Neuronal stem cell (in vitro differentiated cells): ENCODE measurements around the gene RASSF8.

ENCODE experiments used
- DNase-seq: peaks from one replicate; pipeline ENCODE4 v3.0.0-alpha.2; 2013; ENCODE audit warnings: low spot score
- H2AFZ ChIP-seq: one replicate; pipeline ENCODE4 v1.6.1; 2013; ENCODE audit warnings: mild to moderate bottlenecking, low read length, inconsistent platforms
- H2AK5ac ChIP-seq: 2 replicates; pipeline ENCODE4 v1.6.1; 2013; ENCODE audit warnings: low read depth, mild to moderate bottlenecking, inconsistent platforms, low read length, moderate library complexity, mixed read lengths
- H2BK120ac ChIP-seq: 2 replicates; pipeline ENCODE4 v1.6.1; 2013; ENCODE audit warnings: low read depth, mild to moderate bottlenecking, inconsistent platforms, low read length, moderate library complexity, mixed read lengths
- H2BK12ac ChIP-seq: one replicate; pipeline ENCODE4 v1.6.1; 2013; ENCODE audit warnings: low read length, inconsistent platforms
- H2BK15ac ChIP-seq: 2 replicates; pipeline ENCODE4 v1.6.1; 2013; ENCODE audit warnings: mild to moderate bottlenecking, low read length, inconsistent platforms, mixed read lengths
- H2BK5ac ChIP-seq: one replicate; pipeline ENCODE4 v1.6.1; 2013; ENCODE audit warnings: inconsistent platforms, mild to moderate bottlenecking, low read length, moderate library complexity
- H3K14ac ChIP-seq: one replicate; pipeline ENCODE4 v1.6.1; 2013; ENCODE audit warnings: low read length, inconsistent platforms
- H3K18ac ChIP-seq: 2 replicates; pipeline ENCODE4 v1.6.1; 2013; ENCODE audit warnings: low read length, inconsistent platforms
- H3K23ac ChIP-seq: 2 replicates; pipeline ENCODE4 v1.6.1; 2013; ENCODE audit warnings: low read depth, mild to moderate bottlenecking, mixed read lengths, low read length, inconsistent platforms; ENCODE audit not compliant: poor library complexity
- H3K27ac ChIP-seq: replicated peaks from 3 replicates; pipeline ENCODE4 v1.5.1; 2013; ENCODE audit warnings: low read length, inconsistent platforms
- H3K27me3 ChIP-seq, 3 experiments: 2 replicates each; pipeline ENCODE4 v1.6.1; 2013; ENCODE audit warnings: low read length in 3 of 3, mild to moderate bottlenecking in 2 of 3, inconsistent platforms in 1 of 3, low read depth in 1 of 3, mixed read lengths in 1 of 3, moderate library complexity in 1 of 3; ENCODE audit not compliant: control insufficient read depth in 3 of 3, insufficient read depth in 3 of 3
- H3K36me3 ChIP-seq, 2 donors: replicated peaks in 1 of 2; 2 replicates each; pipeline ENCODE4 v1.6.1; 2013; ENCODE audit warnings: low read length in 2 of 2; ENCODE audit not compliant: control insufficient read depth in 2 of 2, insufficient read depth in 2 of 2
- H3K4ac ChIP-seq: 2 replicates; pipeline ENCODE4 v1.6.1; 2013; ENCODE audit warnings: inconsistent platforms, mild to moderate bottlenecking, low read length, moderate library complexity
- H3K4me1 ChIP-seq, 2 donors: 1 replicate in 1 of 2; 2 replicates in 1 of 2; pipeline ENCODE4 v1.6.1; 2013; ENCODE audit warnings: low read length in 2 of 2, low read depth in 1 of 2; ENCODE audit not compliant: control insufficient read depth in 2 of 2, insufficient read depth in 1 of 2
- H3K4me2 ChIP-seq: one replicate; pipeline ENCODE4 v1.6.1; 2013; ENCODE audit warnings: mild to moderate bottlenecking, low read length, inconsistent platforms; ENCODE audit not compliant: insufficient read depth, poor library complexity, severe bottlenecking
- H3K4me3 ChIP-seq, 2 donors: 2 replicates each; pipeline ENCODE4 v1.5.1; 2013; ENCODE audit warnings: low read length in 2 of 2, mild to moderate bottlenecking in 2 of 2, inconsistent platforms in 1 of 2, moderate library complexity in 1 of 2
- H3K79me1 ChIP-seq: one replicate; pipeline ENCODE4 v1.6.1; 2013; ENCODE audit warnings: low read depth, mild to moderate bottlenecking, inconsistent platforms, low read length, moderate library complexity
- H3K9ac ChIP-seq: one replicate; pipeline ENCODE4 v1.6.1; 2013; ENCODE audit warnings: mild to moderate bottlenecking, low read depth, low read length, inconsistent platforms; ENCODE audit not compliant: poor library complexity
- H3K9me3 ChIP-seq, 2 donors: replicated peaks in 1 of 2; 2 replicates each; pipeline versions ENCODE3 to v1.6.1; 2013; ENCODE audit warnings: low read length in 2 of 2, mild to moderate bottlenecking in 2 of 2, inconsistent platforms in 1 of 2, low read depth in 1 of 2, mixed read lengths in 1 of 2, moderate library complexity in 1 of 2; ENCODE audit not compliant: control insufficient read depth in 2 of 2, insufficient read depth in 1 of 2
- H4K8ac ChIP-seq: one replicate; pipeline ENCODE4 v1.6.1; 2013; ENCODE audit warnings: low read depth, mild to moderate bottlenecking, inconsistent platforms, low read length, moderate library complexity
- H4K91ac ChIP-seq: one replicate; pipeline ENCODE4 v1.6.1; 2013; ENCODE audit warnings: low read length, low read depth, mild to moderate bottlenecking, inconsistent platforms; ENCODE audit not compliant: poor library complexity
- WGBS, 2 donors: extraction: QIAGEN DNeasy Blood & Tissue Kit; methylation state at CpG; one replicate each; pipeline ENCODE4 v1.1.7; 2013; ENCODE audit warnings: missing lambda C conversion rate in 2 of 2, mixed read lengths in 1 of 2; ENCODE audit not compliant: insufficient read length in 2 of 2, insufficient replicate concordance in 1 of 2; ENCODE audit errors: extremely low coverage in 2 of 2; 5-methylcytosine and 5-hydroxymethylcytosine counted together

Gene RASSF8

GRCh38 chr12:26028953-26029735, 70.7 kb downstream of the RASSF8 start:
- DNase-seq, result peak; percentile 48
- H2AFZ ChIP-seq, result no peak overlapping the region
- no peak overlapping the region for H3K27ac ChIP-seq

GRCh38 chr12:26029736-26030022, 71.2 kb downstream of the RASSF8 start:
- no peak overlapping the region for H2BK12ac ChIP-seq
- no peak overlapping the region for H2AFZ ChIP-seq
- H2BK120ac ChIP-seq, result no peak overlapping the region
- H3K18ac ChIP-seq, result no peak overlapping the region
- no peak overlapping the region for H2AK5ac ChIP-seq
- H3K27ac ChIP-seq, result no peak overlapping the region
- H2BK15ac ChIP-seq, result no peak overlapping the region
- no peak for DNase-seq
- no peaks in the 10 kb centered on the region for H3K36me3 ChIP-seq
- no peak overlapping the region for H3K4me2 ChIP-seq
- H3K9me3 ChIP-seq, result no peaks in the 10 kb centered on the region
- no peak overlapping the region for H3K9ac ChIP-seq
- no peak overlapping the region for H4K8ac ChIP-seq
- H4K91ac ChIP-seq, result no peak overlapping the region
- peaks cover 0 to 7% of the 10 kb centered on the region in 2 donors for H3K4me1 ChIP-seq
- no peak overlapping the region for H3K23ac ChIP-seq
- H3K27me3 ChIP-seq, result no peaks in the 10 kb centered on the region
- H3K79me1 ChIP-seq, result peaks cover 2% of the 10 kb centered on the region
- H3K4me3 ChIP-seq, result no peak overlapping the region
- no peak overlapping the region for H3K14ac ChIP-seq
- H2BK5ac ChIP-seq, result no peak overlapping the region
- no peak overlapping the region for H3K4ac ChIP-seq
- WGBS, 2 donors, result no CpG with 5 or more reads among the region's 3 CpGs

More at GRCh38 chr12:26028953-26029735, 70.7 kb downstream of the RASSF8 start:
- Histone ChIP-seq H3K14ac (no peak overlapping the region), H2BK5ac (no peak overlapping the region), H3K4me2 (no peak overlapping the region), H3K9me3 (peaks cover 0 to 3% of the 10 kb centered on the region in 2 donors), H3K4ac (no peak overlapping the region), H2BK120ac (no peak overlapping the region), H4K8ac (no peak overlapping the region), H3K23ac (no peak overlapping the region), H2BK12ac (no peak overlapping the region), H2AK5ac (no peak overlapping the region), H3K36me3 (no peaks in the 10 kb centered on the region), H3K18ac (no peak overlapping the region), H2BK15ac (no peak overlapping the region), H3K4me1 (peaks cover 0 to 7% of the 10 kb centered on the region in 2 donors), H3K4me3 (no peak overlapping the region), H4K91ac (no peak overlapping the region), H3K9ac (no peak overlapping the region), H3K79me1 (peaks cover 2% of the 10 kb centered on the region), H3K27me3 (no peaks in the 10 kb centered on the region)
- no CpG with 5 or more reads among the region's 4 CpGs for WGBS, 2 donors

- WGBS, 2 donors, result no CpG with 5 or more reads among the region's 3 CpGs
- H3K4me1 ChIP-seq, result peaks cover 0 to 7% of the 10 kb centered on the region in 2 donors
- no peak overlapping the region for H2AK5ac ChIP-seq
- no peak for DNase-seq
- no peak overlapping the region for H4K8ac ChIP-seq
- H3K4me2 ChIP-seq, result no peak overlapping the region
- no peak overlapping the region for H3K27ac ChIP-seq
- no peak overlapping the region for H3K23ac ChIP-seq
- peaks cover 2% of the 10 kb centered on the region for H3K79me1 ChIP-seq
- no peak overlapping the region for H3K18ac ChIP-seq
- H2BK15ac ChIP-seq, result no peak overlapping the region
- no peak overlapping the region for H3K4ac ChIP-seq
- no peak overlapping the region for H2AFZ ChIP-seq
- no peaks in the 10 kb centered on the region for H3K36me3 ChIP-seq
- no peaks in the 10 kb centered on the region for H3K27me3 ChIP-seq
- H3K9ac ChIP-seq, result no peak overlapping the region
- no peak overlapping the region for H4K91ac ChIP-seq
- no peak overlapping the region for H3K14ac ChIP-seq
- H2BK120ac ChIP-seq, result no peak overlapping the region
- H3K4me3 ChIP-seq, result no peak overlapping the region
- no peak overlapping the region for H2BK5ac ChIP-seq
- no peak overlapping the region for H2BK12ac ChIP-seq
- H3K9me3 ChIP-seq, result no peaks in the 10 kb centered on the region
Measured at GRCh38 chr12:26030371-26030770, 71.9 kb downstream of the RASSF8 start.

- no peak overlapping the region for H2BK120ac ChIP-seq
- no CpG with 5 or more reads among the region's 2 CpGs for WGBS, 2 donors
Measured at GRCh38 chr12:26031318-26031717, 72.8 kb downstream of the RASSF8 start.

More at GRCh38 chr12:26031318-26031717, 72.8 kb downstream of the RASSF8 start:
- no peak overlapping the region for H4K8ac ChIP-seq
- H3K9me3 ChIP-seq, result no peaks in the 10 kb centered on the region
- H3K79me1 ChIP-seq, result peaks cover 2% of the 10 kb centered on the region
- H3K23ac ChIP-seq, result no peak overlapping the region
- no peak overlapping the region for H3K4me2 ChIP-seq
- no peak overlapping the region for H3K4ac ChIP-seq
- no peak overlapping the region for H3K4me3 ChIP-seq
- no peak overlapping the region for H2BK12ac ChIP-seq
- H3K36me3 ChIP-seq, result no peaks in the 10 kb centered on the region
- no peak overlapping the region for H2AK5ac ChIP-seq
- no peak overlapping the region for H2BK5ac ChIP-seq
- no peak overlapping the region for H2AFZ ChIP-seq
- no peak overlapping the region for H3K14ac ChIP-seq
- no peak overlapping the region for H3K9ac ChIP-seq
- peaks cover 0 to 7% of the 10 kb centered on the region in 2 donors for H3K4me1 ChIP-seq
- H2BK15ac ChIP-seq, result no peak overlapping the region
- no peak overlapping the region for H3K27ac ChIP-seq
- H3K18ac ChIP-seq, result no peak overlapping the region
- no peak overlapping the region for H4K91ac ChIP-seq
- no peaks in the 10 kb centered on the region for H3K27me3 ChIP-seq
- no peak for DNase-seq
